RPMI7951 (cell line): Measurements from ENCODE around the gene COX10. TPM values are rescaled to one million over a fixed set of nuclear protein-coding genes. Genes with fewer than 3 reads are reported as not detected.
"Not testable (repeated sequence)": the region's sequence is repeated elsewhere in the genome, so short reads cannot be mapped to it uniquely, and the experiment has no call there.

Experiments used
- DNase-seq: peaks from one replicate; pipeline ENCODE4 v3.0.0-alpha.2; 2012; ENCODE audit warnings: low read depth
- total RNA-seq: library from RNA; depleted of rRNA; stranded (reverse); fragments of >200 nt; shearing (Covaris generic); gene quantifications from 2 replicates; pipeline ENCODE4 v1.2.3, GENCODE V29; 2014

Gene COX10
- total RNA-seq, 1 experiment from 2014 or later, result 19.3 TPM

DNA sequence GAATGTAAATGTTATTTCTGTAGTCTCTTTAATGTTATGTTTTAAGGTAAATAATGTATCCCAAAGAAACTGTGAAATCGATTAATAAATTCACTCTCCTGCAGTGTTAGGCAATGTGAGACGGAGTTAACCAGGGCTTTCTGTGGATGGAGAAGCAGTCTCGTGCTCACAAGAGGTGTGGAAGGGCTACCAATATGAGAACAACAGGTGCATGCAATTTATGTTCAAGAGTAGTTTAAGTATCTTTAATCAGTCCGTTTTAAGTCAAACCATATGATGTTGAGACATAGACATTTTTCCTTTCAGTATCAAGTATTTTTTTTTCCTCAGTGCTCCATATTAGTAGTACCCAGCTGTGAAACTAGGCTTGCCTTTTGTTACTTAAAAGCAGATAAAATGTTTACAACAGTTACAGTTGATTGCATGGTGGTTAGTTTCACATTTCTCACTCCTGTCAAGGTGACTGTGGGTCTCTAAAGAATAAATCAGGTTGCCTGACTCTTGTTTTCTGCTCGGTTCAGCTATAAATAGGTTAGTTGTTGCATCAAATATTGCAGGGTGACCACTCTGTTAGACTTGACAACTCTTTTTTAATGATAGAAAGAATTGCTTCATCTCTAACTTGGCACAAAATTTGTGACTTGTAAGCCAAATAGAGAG is 54.4 kb downstream of the COX10 start:
- no peak for DNase-seq

DNA sequence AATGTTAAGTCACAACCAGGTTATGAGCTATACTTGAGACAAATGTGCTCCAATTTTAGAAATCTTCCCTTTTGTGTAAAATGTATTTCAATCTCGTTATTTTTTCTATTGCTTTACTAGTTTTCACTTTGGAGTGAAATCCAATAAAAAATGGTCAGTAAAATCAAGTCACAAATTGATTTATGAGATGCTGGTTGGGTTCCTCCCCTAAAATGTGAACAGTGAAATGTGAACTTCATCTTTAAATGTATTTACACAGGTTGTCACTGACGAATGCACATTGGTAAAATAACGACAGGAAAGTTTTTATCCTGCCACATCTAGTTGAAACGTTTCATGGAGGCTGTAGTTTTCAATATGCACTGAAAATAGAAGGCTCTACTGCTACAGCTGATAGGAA is 55.5 kb downstream of the COX10 start:
- DNase-seq, result no peak

DNA sequence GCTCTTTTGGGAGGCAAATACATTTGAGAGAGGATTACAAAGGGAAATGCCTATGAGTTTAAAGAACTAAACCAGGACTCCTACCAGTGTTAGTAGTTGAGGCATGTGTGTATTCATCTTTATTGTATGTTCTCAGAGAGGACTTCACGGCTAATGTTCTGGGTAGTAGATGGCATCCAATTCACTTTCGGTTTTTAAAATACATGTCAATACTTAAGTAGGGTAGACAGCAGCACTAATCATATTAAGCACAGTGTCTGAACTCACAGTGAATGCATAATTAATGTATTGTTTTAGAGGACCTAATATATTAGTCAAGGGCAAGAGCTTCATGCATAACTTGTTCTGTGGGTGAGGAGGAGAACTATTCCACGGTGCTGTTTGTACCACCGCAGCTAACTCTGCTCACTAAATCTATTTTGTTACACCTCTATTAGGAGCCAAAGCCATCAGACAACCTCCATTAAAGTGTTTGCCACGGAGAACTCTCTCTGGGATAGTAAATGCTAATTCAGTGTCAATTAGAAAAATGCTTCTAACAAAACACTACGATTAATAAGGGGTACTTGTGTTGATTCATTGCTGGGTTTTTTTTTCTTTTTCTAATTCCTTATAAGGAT is 56.3 kb downstream of the COX10 start:
- DNase-seq, result peak; percentile 1

DNA sequence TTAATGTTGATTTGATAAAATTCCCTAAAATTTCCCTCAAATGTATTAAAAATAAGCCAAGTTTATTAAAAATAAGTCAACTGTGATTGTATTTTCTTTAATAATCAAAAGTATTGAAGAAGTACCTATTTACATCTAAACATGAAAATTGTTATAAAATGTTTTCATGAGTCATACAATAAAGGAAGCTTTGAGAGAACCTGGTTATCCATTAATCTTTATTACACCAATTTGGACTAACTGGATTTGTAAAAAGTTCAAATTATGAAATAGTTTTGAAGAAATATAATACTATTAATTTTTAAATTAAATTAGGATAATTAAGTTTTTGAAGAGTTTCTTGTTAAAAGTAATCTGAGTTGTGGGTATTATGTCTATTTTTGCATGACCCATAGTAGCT is 63.8 kb downstream of the COX10 start:
- no peak for DNase-seq

DNA sequence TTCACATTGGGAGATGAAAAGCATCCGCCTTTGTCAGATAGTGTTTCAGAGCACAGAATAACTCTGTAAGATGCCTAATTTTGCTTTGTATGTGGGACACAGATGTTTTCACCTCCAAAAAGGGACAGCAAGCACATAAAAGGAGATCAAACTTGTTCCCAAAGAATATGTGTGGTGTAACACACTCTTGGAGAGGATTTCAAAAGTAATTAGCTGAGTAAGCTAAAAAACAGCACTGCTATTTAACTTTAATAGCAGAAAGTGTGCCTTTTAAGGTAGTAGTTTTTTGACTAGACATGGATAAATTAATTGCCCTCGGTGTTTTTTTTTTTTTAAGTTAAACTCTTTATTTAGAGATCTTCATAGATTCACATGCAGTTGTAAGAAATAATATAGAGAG is 65.2 kb downstream of the COX10 start:
- no peak for DNase-seq

DNA sequence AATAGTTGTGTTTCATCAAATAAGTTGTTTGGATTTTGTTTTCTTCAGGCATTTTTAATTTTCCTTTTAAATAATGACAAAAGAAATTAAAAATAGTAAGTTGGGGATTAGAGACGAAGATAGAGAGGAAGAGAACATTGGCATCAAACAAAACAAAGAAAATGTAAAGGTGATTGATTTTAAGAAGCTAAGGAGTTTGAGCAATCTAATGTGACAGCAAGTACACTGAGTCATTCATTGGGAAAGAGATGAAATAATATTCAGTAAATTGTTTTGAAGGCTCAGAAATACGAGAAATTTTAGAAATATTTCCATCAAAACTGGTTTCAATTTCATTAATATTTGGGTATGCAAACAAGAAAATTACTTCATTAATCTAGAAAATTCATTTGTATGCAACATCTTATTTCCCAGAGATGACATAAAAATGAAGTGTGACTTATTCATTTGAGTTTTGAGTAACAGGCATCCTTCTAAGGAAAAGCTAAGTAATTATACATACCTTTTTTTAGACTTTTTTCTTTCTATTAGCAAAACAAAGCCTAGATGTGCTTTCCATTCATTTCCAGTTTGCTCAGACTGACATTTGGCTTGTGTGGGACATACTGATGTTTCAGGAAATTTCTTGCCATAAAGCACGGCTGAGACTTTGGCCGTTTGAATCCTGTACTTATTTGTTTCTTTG is 66.7 kb downstream of the COX10 start:
- DNase-seq, result no peak

DNA sequence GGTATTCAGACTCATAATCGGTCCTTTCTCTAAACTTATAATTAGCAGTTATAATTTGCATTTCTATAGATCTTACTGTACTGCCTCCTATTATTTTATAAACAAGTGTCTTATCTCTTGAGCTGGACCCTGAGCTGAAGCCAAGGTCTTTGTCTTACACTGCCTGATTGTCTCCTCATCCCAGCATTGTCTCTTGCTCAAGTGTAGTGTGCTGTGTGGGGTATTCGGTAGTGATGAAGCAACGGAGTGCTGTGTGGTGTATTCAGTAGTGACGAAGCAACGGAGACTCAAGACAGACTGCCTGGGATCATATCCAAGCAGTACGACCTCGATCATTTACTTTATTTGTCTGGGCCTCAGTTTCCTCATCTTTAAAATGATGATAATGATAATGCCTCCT is 69.3 kb downstream of the COX10 start:
- no peak for DNase-seq

DNA sequence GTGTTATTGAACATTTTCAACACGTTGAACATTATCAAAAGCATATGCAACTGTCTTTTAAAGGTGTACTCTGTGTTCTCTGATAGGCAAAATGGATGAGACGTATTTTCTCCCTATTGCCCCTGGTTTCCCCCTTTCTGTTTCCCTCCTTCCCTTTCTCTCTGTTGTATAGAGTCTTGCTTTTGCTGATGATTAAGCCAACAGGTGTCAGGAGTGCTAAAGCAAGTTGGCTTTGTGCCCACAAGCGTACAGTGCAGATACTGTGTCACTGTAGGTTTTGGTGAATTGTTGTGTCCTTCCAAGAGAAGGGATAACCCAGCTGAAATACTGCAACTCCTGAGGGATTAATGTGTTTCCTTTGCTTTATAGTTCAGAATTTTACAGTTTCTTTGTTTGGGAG is 74.4 kb downstream of the COX10 start:
- DNase-seq, result no peak

DNA sequence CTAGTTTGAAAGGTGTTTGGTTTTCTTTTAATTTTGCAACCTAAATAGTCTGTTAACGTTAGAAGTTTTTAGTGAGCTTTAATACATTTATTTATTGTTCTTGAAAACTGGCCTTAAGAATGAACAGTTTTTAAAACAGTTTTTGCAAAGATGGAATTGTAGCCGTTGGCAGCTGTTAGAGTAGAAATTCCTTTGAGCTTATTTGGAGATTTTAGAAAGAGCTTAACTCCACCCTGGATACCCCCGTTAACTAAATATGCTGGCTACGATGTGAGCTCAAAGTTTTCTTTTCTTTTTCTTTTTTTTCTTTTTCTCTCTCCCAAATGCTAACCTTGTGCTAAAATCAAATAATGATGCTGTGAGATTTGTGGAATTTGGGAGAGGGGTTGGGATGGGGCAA is 75.2 kb downstream of the COX10 start:
- no peak for DNase-seq

DNA sequence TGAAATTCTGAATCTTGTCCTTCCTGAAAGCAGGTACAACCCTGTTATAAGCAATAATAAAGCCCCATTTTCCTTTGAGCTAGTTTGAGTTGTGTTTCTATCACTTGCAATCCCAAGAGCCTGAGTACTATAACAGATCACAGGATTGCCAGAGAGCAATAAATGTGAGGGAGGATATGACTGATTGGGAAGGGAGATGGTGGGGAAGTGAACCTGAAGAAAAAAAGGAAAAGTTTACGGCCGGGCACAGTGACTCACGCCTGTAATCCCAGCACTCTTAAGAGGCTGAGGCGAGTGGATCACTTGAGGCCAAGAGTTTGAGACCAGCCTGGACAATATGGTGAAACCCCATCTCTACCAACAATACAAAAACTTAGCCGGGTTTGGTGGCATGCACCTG is 80.4 kb downstream of the COX10 start:
- DNase-seq, result no peak

DNA sequence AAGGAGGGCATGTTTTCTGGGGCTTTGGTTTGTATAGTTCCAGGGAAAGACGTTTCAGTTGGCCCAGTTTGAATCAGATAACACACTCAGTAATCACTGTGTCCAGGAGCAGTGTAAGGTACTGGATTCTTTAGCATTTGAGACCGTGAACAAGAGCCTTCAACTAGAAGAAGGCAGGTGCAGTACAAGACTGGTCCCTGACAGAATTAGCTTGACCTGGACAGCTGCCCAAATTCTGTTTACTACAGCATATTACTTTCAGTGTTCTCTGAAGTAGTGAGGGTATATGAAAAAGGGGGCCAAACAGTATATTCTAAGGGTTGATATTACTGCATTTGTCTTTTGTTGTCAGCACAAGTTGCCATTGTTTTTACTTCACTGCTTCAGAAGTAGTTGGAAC is 81.3 kb downstream of the COX10 start:
- no peak for DNase-seq

DNA sequence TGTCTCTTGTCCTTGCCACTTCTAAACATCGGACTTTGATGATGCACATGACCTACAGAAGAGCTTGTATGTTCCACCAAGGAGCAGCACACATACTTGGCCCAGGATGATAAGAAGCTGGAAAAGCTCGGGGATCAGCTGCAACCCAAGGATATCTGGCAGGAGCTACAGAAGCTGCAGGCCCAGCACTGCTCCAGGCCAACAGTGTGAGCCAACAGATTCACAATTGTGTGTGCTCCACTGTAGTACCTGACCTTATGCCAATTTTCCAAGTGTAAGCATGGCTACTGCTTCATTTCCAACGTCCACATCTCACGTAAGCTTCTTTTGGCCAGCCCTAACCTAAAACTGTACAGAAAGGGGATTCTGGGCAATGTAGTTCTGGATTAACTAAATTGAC is 83.4 kb downstream of the COX10 start:
- DNase-seq, result no peak

DNA sequence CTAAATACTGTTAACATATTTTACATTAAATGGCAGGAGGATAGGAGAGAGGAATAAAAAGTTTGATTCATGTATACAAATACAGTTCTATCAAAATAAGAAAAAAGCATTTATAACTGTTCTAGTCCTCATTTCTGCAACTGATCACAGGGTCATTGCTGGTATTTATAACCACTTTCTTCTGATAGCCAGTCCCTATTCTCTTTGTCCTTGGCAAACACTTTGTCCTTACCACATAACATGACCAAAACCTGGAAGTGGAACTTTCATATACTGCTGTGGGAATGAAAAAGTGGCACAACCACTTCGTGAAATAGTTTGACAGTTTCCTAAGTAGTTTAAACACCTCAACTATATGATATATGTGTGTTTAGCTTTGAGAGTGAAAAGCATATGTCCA is 84.1 kb downstream of the COX10 start:
- DNase-seq, result no peak

DNA sequence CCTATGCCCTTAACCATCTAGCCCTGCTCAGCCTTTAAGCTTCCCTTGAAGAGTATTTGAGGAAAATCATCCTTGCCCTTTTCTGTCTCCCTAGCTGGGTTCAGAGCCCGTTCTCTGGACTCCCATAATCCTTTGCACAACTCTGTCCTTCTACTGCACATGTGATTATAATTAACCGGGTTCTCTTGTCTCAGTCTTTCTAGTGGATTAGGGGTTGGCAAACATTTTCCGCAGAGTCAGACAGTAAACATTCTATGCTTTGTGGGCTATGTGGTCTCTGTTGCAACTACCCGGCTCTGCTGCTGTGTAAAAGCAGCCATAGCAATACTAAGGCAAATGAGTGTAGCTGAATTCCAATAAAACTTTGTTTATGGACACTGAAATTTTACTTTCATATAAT is 87.4 kb downstream of the COX10 start:
- DNase-seq, result peak; percentile 16

DNA sequence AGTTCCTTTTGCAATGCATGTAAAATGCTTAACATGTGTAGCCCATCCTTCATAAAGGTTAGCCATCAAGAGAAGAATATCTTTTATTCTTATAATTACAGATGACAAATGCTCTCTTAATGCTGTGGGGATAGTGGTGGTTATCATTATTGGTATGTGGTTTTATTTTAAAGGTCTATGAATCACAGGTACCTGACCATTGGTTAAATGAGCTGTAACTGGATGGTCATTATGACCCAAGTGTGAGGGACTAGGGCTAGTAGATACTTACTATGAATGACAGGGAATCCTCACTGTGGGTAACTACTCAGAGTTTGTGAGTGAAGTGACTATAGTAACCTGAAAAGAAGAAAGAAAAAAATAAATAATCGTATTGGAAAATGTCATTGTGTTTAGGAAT is 88.5 kb downstream of the COX10 start:
- DNase-seq, result no peak

DNA sequence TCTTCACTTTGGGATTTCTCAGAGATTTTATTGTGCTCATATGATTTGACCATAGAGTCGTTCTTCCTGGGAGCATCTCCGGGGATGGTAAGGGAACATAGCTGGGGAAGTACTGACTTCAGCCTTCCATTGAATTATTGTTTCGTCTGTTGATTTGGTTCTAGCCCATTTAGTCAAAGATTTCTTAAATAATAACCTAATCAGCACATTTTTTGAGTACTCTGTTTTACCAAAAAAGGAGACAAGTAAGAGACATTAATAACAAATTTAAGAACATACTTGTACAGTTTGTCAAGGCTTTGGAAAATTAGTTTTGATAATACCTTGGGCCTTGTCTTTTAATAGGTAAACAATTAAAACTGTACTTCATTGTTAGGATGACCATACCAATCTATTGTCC is 89.4 kb downstream of the COX10 start:
- no peak for DNase-seq

DNA sequence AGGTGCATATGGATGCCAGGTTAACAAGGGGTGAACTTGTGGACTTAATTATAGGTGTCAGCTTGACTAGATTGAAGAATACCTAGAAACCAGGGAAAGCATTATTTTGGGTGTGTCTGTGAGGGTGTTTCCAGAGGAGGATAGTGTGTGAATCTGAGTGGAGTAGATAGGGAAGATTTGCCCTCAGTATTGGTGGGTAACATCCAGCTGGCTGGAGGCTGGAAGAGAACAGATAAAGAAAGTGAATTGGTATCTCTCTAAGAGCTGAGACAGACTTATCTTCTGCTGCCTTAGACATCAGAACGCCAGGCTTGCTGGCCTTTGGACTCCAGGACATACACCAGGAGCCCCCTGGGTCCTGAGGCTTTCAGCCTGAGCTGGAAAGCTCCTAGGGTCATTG is 92.1 kb downstream of the COX10 start:
- DNase-seq, result no peak

DNA sequence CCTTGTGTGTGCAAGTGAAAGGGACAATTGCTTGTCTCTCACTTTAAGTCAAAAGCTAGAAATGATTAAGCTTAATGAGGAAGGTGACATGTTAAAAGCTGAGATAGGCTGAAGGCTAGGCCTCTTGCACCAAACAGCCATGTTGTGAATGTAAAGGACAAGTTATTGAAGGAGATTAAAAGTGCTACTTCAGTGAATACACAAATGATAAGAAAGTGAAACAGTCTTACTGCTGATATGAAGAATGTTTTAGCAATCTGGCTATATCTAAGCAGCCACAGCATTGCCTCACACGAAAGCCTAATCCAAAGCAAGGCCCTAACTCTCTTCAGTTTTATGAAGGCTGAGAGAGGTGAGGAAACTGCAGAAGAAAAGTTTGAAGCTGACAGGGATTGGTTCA is 96.3 kb downstream of the COX10 start:
- no peak for DNase-seq

DNA sequence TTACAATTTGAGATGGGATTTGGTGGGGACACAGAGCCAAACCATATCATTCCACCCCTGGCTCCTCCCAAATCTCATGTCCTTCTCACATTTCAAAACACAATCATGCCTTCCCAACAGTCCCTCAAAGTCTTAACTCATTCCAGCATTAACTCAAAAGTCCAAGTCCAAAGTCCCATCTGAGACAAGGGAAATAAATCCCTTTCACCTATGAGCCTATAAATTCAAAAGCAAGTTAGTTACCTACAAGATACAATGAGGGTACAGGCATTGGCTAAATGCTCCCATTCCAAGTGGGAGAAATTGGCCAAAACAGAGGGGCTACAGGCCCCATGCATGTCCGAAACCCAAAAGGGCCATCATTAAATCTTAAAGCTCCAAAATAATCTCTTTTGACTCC is 98.5 kb downstream of the COX10 start:
- DNase-seq, result not testable (repeated sequence)

DNA sequence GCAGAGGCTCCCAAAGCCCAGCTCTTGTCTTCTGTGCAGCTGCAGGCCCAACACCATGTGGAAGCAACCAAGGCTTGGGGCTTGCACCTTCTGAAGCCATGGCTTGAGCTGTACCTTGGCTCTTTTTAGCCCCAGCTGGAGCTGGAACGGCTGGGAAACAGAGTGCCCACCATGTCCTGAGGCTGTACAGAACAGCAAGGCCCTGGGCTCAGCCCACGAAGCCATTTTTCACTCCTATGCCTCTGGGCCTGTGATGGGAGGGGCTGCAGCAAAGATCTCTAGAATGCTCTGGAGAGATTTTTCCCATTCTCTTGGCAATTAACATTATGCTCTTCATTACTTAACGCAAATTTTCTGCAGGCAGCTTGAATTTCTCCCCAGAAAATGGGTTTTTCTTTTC is 99.3 kb downstream of the COX10 start:
- DNase-seq, result no peak

DNA sequence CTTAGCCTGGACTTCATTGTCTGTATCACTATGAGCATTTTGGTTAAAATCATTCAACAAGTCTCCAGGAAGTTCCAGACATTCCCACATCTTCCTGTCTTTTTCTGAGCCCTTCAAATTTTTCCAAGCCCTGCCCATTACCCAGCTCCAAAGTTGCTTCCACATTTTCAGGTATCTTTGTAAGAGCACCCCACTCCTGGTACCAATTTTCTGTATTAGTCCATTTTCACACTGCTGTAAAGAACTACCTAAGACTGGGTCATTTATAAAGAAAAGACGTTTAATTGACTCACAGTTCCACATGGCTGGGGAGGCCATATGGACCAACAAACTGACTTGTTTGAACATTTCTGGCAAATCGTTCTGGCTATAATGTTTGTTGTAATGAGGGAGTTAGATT is 100.0 kb downstream of the COX10 start:
- no peak for DNase-seq

DNA sequence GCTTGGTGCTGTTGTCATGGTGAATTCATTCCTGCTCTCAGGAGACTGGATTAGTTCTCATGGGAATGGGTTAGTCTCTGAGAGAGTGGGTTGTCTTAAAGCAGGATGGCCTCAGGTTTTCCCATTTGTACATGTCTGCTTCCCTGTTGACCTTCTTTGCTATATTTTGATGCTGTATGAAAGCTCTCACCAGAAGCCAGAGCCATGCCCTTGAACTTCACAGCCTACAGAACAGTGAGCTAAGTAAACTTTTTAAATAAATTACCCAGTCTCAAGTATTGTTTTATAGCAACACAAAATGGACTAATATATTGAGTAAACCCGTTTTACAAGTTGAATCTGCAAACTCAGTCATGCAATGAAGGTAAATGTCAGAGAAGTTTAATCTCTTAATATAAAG is 100.6 kb downstream of the COX10 start:
- DNase-seq, result no peak

DNA sequence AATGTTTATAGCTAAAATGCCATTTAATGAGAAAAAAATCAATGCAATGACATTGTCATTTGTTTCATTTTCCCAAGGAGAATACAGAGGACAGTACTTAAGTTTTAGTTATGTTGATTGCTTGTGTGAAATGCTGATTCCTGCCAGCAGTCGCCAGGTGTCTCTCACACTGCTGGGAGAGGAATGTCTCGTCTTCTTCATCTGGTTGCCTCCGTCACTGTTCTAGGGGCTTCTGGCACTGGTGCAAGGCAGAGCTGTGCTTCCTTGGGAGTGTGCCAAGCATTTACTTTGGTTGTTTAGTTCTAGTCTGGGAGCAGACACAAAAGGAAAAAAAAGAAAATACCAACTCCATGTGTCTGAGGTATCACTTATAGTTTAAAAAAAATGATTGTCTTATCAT is 107.7 kb downstream of the COX10 start:
- DNase-seq, result not testable (repeated sequence)

DNA sequence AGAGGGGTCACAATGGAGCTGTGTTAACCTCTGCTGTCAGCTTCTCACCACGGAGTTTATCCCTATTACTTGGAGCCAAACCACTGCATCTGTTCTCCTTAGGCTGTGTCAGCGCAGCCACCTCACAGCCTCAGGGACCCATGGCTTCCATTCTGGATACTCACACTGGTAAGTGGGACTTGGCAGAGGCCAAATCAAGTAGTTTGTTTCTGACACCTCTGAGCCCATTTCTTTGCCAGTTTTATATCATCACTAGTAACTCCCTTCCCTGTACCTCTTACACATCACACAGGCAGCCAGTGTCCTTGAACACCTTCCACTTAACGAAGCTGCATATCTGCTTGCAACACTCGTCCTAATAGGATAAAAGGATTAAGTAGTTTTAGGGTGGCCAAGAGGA is 108.5 kb downstream of the COX10 start:
- DNase-seq, result not testable (repeated sequence)
